ENCODE data around the gene NDUFS1. TPM values are rescaled to one million over a fixed set of nuclear protein-coding genes. Genes with fewer than 3 reads are reported as not detected.
A peak's percentile ranks its signal among the peaks of the same experiment; 100 is the strongest.

The NDUFS1 gene
- total RNA-seq, 2 experiments from 2014 or later = 81.2 to 89.3 TPM

DNA sequence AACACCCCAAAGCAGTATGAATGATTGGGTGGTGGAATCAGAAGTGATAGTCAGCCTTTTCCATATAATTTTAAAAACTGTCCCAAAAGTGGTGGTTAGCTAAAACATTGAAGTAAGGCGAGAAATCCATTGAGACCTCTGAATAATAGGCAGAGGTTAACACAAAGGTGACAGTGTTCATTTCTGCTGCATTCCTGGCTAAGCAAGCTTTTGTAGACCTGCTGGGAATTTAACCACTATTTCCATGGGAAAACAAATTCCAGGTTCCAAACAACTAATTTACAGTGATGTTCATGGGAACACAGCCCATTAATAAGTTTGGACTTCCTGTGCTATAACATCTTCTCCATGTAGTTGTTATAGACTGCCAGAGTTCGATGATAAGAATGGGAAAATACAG, 66.9 kb downstream of the NDUFS1 start:
- ATAC-seq = no peak
- ChIA-PET POLR2A (no interaction called here), CTCF (no interaction called here)
- no peaks in the 10 kb centered on the region for H3K9me3 Mint-ChIP-seq
- no peaks in the 10 kb centered on the region for H3K27me3 Mint-ChIP-seq
- H3K4me3 Mint-ChIP-seq = no peak overlapping the region
- intact Hi-C loops (cut with micrococcal nuclease) = no loop called here
- TF ChIP-seq, protein P1, sequence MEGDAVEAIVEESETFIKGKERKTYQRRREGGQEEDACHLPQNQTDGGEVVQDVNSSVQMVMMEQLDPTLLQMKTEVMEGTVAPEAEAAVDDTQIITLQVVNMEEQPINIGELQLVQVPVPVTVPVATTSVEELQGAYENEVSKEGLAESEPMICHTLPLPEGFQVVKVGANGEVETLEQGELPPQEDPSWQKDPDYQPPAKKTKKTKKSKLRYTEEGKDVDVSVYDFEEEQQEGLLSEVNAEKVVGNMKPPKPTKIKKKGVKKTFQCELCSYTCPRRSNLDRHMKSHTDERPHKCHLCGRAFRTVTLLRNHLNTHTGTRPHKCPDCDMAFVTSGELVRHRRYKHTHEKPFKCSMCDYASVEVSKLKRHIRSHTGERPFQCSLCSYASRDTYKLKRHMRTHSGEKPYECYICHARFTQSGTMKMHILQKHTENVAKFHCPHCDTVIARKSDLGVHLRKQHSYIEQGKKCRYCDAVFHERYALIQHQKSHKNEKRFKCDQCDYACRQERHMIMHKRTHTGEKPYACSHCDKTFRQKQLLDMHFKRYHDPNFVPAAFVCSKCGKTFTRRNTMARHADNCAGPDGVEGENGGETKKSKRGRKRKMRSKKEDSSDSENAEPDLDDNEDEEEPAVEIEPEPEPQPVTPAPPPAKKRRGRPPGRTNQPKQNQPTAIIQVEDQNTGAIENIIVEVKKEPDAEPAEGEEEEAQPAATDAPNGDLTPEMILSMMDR (IDR thresholded peaks at IDR 0.05) = no peak
- H3K36me3 Mint-ChIP-seq (ENCODE audit: low read depth) = peaks cover 7% of the 10 kb centered on the region
- H3K4me1 Mint-ChIP-seq (ENCODE audit: low read depth) = peaks cover 11% of the 10 kb centered on the region
- H3K27ac Mint-ChIP-seq = no peak overlapping the region
- DNase-seq = no peak

DNA sequence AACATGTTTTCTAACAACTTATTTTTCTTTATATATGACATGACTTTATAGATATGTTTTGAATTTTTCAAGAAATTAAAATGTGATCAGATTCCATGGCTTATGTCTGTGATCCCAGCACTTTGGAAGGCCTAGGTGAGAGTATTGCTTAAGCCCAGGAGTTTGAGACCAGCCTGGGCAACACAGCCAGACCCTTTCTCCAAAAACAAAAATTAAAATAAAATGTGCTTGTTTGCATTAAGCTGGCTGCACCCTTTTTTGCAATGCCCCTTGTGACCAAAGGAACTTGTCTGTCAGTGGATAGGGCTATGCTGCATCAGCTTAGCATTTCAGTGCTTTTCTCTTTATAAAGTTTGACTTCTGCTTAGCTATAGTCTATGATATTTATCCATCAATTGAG, 71.0 kb downstream of the NDUFS1 start:
- TF ChIP-seq, protein P1 (IDR thresholded peaks at IDR 0.05) = no peak
- ChIA-PET CTCF (interaction anchor here (1.8 to 3.7 kb wide), 2 partner anchors 9 to 162 kb away, joined by 5 to 11 read pairs; no protein-coding TSS in a partner anchor), POLR2A (interaction anchor here (0.6 to 1.5 kb wide), 2 partner anchors 9 to 57 kb away, joined by 3 to 4 read pairs; no protein-coding TSS in a partner anchor)
- H3K27ac Mint-ChIP-seq = no peak overlapping the region
- peaks cover 14% of the 10 kb centered on the region for H3K36me3 Mint-ChIP-seq (ENCODE audit: low read depth)
- no peaks in the 10 kb centered on the region for H3K9me3 Mint-ChIP-seq
- peaks cover 26% of the 10 kb centered on the region for H3K4me1 Mint-ChIP-seq (ENCODE audit: low read depth)
- ATAC-seq (no peak), DNase-seq (no peak)
- no peaks in the 10 kb centered on the region for H3K27me3 Mint-ChIP-seq
- H3K4me3 Mint-ChIP-seq = no peak overlapping the region
- intact Hi-C loops (cut with micrococcal nuclease) = no loop called here

DNA sequence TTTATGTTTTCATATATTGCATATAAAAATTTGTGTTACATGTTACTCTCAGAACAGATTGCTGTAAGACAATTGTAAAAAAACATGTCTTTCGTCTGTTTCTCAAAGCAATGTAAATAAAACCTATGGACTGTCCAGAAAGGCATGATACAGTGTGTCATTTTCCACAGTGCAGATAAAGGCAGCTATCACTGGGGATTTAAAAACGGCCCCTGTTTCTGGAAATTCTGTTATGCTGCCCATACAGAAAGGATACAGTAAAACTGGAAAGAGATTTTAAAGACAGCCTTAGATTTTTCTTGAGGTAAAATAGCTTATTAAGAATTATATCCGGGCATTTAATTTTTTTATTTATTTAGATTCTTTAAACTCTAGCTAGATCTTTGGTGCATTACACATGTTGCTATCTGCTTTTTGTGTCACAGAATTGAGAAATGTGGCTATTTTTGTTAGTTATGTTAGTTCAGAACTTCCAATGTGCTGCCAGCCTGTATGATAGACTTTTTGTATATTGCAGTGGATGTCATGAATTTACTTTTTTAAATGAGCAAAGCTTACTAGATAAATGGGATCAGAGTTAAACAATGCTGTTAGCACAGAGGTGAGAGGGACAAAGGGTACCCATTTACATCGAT, 72.4 kb downstream of the NDUFS1 start:
- H3K27ac Mint-ChIP-seq = peak overlapping the region; percentile 87
- POLR2A ChIA-PET = interaction anchor here (0.8 to 2.0 kb wide), 9 partner anchors 9 to 74 kb away, joined by 3 to 12 read pairs (median 4); partner anchors contain the start of gene EEF1B2
- CTCF ChIA-PET = interaction anchor here (0.7 to 3.7 kb wide), 7 partner anchors 9 to 161 kb away, joined by 3 to 11 read pairs (median 4); no protein-coding TSS in a partner anchor
- ATAC-seq = no peak
- peaks cover 14% of the 10 kb centered on the region for H3K36me3 Mint-ChIP-seq (ENCODE audit: low read depth)
- H3K27me3 Mint-ChIP-seq = no peaks in the 10 kb centered on the region
- DNase-seq = no peak
- intact Hi-C loops (cut with micrococcal nuclease) = loop anchor here (2.0 kb wide), 1 partner anchor 72 kb away; the partner anchor contains the start of genes EEF1B2 and NDUFS1
- TF ChIP-seq, protein P1 (IDR thresholded peaks at IDR 0.05) = no peak
- H3K4me1 Mint-ChIP-seq (ENCODE audit: low read depth) = peaks cover 28% of the 10 kb centered on the region
- peak overlapping the region; percentile 99 for H3K4me3 Mint-ChIP-seq
- no peaks in the 10 kb centered on the region for H3K9me3 Mint-ChIP-seq

DNA sequence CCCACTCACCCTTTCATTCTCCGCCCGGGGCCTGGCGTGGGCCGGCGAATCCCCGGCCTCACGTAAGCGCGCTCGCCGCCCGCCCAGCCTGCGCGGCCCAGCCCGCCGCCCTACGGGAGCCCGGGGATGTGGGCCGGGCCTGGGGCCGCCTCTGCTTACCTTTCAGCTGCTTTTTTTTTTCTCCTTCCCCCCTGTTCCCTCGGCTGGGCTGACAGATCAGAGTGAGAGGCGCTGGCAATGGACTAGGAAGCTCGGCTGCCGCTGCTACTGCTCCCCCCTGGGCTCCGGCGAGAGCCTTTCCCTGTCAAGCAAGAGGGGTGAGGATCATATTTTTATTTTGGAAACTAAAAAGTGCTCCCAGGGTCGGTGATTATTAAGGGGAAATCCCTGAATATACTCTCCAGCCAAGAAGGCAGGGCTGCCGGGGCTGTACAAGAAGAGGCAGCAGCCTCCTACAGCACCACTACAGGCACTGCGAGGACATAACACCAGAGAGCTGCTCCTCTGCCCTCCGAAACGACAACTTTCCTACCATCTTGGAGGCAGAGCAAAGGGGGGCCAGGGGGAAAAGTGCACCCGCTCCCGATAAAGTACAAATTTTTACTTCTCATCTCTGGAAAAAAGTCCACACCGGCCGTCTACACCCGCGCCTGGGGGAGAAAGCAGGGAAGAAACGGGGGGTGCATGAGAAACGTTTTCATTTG, 73.3 kb downstream of the NDUFS1 start, which contains the start of gene INO80D:
INO80D (minus strand) TSS at position 433 of the 704 bp plus-strand sequence. CDS start 23,158 bp downstream, outside the sequence.
- Mint-ChIP-seq H3K36me3 (ENCODE audit: low read depth) (peaks cover 14% of the 10 kb centered on the region), H3K27me3 (no peaks in the 10 kb centered on the region), H3K4me1 (ENCODE audit: low read depth) (peaks cover 35% of the 10 kb centered on the region), H3K4me3 (peak within 1 kb of the TSS; percentile 99), H3K9me3 (no peaks in the 10 kb centered on the region), H3K27ac (peak within 1 kb of the TSS; percentile 98)
- peak; percentile 90 for DNase-seq
- intact Hi-C loops (cut with micrococcal nuclease) = loop anchor here (2.0 kb wide), 1 partner anchor 73 kb away; the partner anchor contains the start of genes EEF1B2 and NDUFS1
- ATAC-seq = peak; percentile 94
- CTCF ChIA-PET = interaction anchor here (1.3 to 3.7 kb wide), 4 partner anchors 11 to 75 kb away, joined by 4 to 11 read pairs (median 4); no protein-coding TSS in a partner anchor
- POLR2A ChIA-PET = interaction anchor here (0.6 to 2.0 kb wide), 11 partner anchors 8 to 101 kb away, joined by 3 to 12 read pairs (median 3); partner anchors contain the start of gene EEF1B2
- TF ChIP-seq, protein P1 (IDR thresholded peaks at IDR 0.05) = peak; percentile 75
